ENCODE measurements around the gene PTPRN2. TPM values are rescaled to one million over a fixed set of nuclear protein-coding genes. Genes with fewer than 3 reads are reported as not detected.

The PTPRN2 gene
- total RNA-seq, 1 experiment from 2014 or later: 0.11 TPM

GRCh38 chr7:157977306-157977705 is 610.3 kb downstream of the PTPRN2 start:
- intact Hi-C loops (cut with micrococcal nuclease; ENCODE audit: unreplicated experiment): no loop called here
- Histone ChIP-seq H3K9me3 (ENCODE audit: low read depth, low read length, poor library complexity, severe bottlenecking) (peaks cover 15% of the 10 kb centered on the region), H3K4me3 (ENCODE audit: low read depth, low read length, poor library complexity, severe bottlenecking) (no peak overlapping the region), H3K27ac (ENCODE audit: low read depth, low read length, poor library complexity, severe bottlenecking) (no peak overlapping the region), H3K36me3 (ENCODE audit: insufficient read depth, low read length, poor library complexity, severe bottlenecking) (no peaks in the 10 kb centered on the region), H3K4me1 (ENCODE audit: insufficient read depth, low read length, poor library complexity, severe bottlenecking) (no peaks in the 10 kb centered on the region), H3K27me3 (replicated peaks; ENCODE audit: insufficient read depth, low read depth, low read length, poor library complexity) (no peaks in the 10 kb centered on the region)
- POLR2A ChIA-PET (ENCODE audit: low non-redundant PET): no interaction called here
- CTCF ChIA-PET: no interaction called here
- no peak for DNase-seq (ENCODE audit: low spot score)
- TF ChIP-seq EZH2 (IDR thresholded peaks at IDR 0.05; ENCODE audit: borderline replicate concordance, low read depth, low read length, poor library complexity, severe bottlenecking): no peak
- no peak for TF ChIP-seq CTCF (conservative IDR thresholded peaks at IDR 0.05; ENCODE audit: low read depth, low read length)
- no TSS peak for BruUV-seq (replicated peaks)

- intact Hi-C loops (cut with micrococcal nuclease; ENCODE audit: unreplicated experiment): no loop called here
- no TSS peak for BruUV-seq (replicated peaks)
- DNase-seq (ENCODE audit: low spot score): no peak
- Histone ChIP-seq H3K27me3 (replicated peaks; ENCODE audit: insufficient read depth, low read depth, low read length, poor library complexity) (no peaks in the 10 kb centered on the region), H3K4me1 (ENCODE audit: insufficient read depth, low read length, poor library complexity, severe bottlenecking) (no peaks in the 10 kb centered on the region), H3K4me3 (ENCODE audit: low read depth, low read length, poor library complexity, severe bottlenecking) (no peak overlapping the region), H3K36me3 (ENCODE audit: insufficient read depth, low read length, poor library complexity, severe bottlenecking) (no peaks in the 10 kb centered on the region), H3K27ac (ENCODE audit: low read depth, low read length, poor library complexity, severe bottlenecking) (no peak overlapping the region), H3K9me3 (ENCODE audit: low read depth, low read length, poor library complexity, severe bottlenecking) (peaks cover 15% of the 10 kb centered on the region)
- TF ChIP-seq EZH2 (IDR thresholded peaks at IDR 0.05; ENCODE audit: borderline replicate concordance, low read depth, low read length, poor library complexity, severe bottlenecking) (no peak), CTCF (conservative IDR thresholded peaks at IDR 0.05; ENCODE audit: low read depth, low read length) (no peak)
- CTCF ChIA-PET: no interaction called here
- POLR2A ChIA-PET (ENCODE audit: low non-redundant PET): no interaction called here
Measured at GRCh38 chr7:157976406-157976805, 611.2 kb downstream of the PTPRN2 start.

DNA sequence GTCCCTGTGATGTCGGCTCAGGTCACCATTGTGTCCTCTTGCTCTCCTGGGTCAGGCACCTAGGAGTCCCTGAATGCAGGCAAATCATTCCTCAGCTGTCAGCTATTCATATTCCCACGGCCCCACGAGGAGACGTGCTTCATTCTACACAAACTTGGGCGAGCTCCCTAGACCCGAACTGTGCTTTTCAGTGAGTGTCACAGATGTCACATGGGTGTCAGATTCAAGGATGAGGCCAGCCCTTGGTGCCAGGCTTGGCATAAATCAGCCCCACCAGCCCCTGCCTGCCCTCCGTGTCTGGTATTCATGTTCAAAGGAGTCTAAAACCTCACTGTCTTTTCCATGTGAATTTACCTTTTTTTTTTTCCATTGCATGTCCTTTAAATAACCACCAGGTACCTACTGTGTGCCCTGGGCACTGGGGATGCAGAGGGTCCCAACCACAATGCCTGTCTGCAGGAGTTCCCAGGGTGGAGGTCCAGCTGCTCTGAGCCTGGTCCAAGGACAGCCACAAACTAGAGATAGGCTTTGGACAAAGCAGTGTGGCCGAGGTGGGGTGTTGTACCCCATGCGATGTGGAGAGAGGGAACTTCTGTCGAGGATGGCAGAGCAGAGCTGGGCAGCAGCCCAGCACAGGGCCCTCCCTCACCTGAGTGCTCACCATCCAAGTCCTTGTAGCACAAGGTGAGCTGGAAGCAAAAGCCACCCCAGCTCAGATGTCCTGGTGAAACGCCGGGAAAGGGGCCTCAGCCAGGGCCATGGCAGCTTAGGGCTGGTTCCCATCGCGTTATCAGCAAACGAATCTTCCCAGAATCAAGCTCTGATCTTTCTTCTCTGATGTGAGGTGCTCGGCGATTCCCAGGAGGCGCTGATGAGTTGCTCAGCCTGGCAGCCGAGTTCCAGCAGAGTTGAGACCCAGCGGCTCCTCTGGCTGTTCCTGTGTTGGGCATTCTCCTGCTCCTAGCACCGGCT is 611.9 kb downstream of the PTPRN2 start:
- ChIA-PET POLR2A (ENCODE audit: low non-redundant PET) (no interaction called here), CTCF (no interaction called here)
- Histone ChIP-seq H3K4me3 (ENCODE audit: low read depth, low read length, poor library complexity, severe bottlenecking) (no peak overlapping the region), H3K9me3 (ENCODE audit: low read depth, low read length, poor library complexity, severe bottlenecking) (peaks cover 15% of the 10 kb centered on the region), H3K4me1 (ENCODE audit: insufficient read depth, low read length, poor library complexity, severe bottlenecking) (no peaks in the 10 kb centered on the region), H3K27ac (ENCODE audit: low read depth, low read length, poor library complexity, severe bottlenecking) (no peak overlapping the region), H3K36me3 (ENCODE audit: insufficient read depth, low read length, poor library complexity, severe bottlenecking) (no peaks in the 10 kb centered on the region), H3K27me3 (replicated peaks; ENCODE audit: insufficient read depth, low read depth, low read length, poor library complexity) (no peaks in the 10 kb centered on the region)
- no peak for DNase-seq (ENCODE audit: low spot score)
- intact Hi-C loops (cut with micrococcal nuclease; ENCODE audit: unreplicated experiment): no loop called here
- no peak for TF ChIP-seq CTCF (conservative IDR thresholded peaks at IDR 0.05; ENCODE audit: low read depth, low read length)
- no peak for TF ChIP-seq EZH2 (IDR thresholded peaks at IDR 0.05; ENCODE audit: borderline replicate concordance, low read depth, low read length, poor library complexity, severe bottlenecking)
- no TSS peak for BruUV-seq (replicated peaks)

Measured in A673 (cell line).